IMR-90 (cell line): ENCODE measurements around the gene RELT. TPM values are rescaled to one million over a fixed set of nuclear protein-coding genes. Genes with fewer than 3 reads are reported as not detected.

Experiments used
- ATAC-seq: fragments of 200-7000 bp; cut with Tn5 transposase; 2 replicates; pipeline ENCODE4 v1.9.1; 2020; ENCODE audit warnings: low read depth, mild to moderate bottlenecking, moderate library complexity
- BruUV-seq: library from RNA; stranded (reverse); fragments of 400-500 nt; replicated peaks from 2 replicates; lab custom pipeline; 2021; lab: Mats Ljungman, UMichigan
- CTCF ChIA-PET: fragments of 300-600 bp; formaldehyde crosslinking; extraction: SDS; loops from one replicate; lab custom pipeline; 2021; ENCODE audit warnings: antibody characterized with exemption; lab: Yijun Ruan, JAX
- POLR2A ChIA-PET: fragments of 300-600 bp; sonication (Branson Sonifier 250); formaldehyde crosslinking; loops from one replicate; lab custom pipeline; 2022; ENCODE audit warnings: antibody characterized with exemption; ENCODE audit not compliant: unreplicated experiment; lab: Charles Lee
- DNase-seq: peaks from one replicate; pipeline ENCODE4 v3.0.0; 2013
- H2AFZ ChIP-seq: replicated peaks from 2 replicates; pipeline ENCODE3; 2013; ENCODE audit warnings: low read length, mild to moderate bottlenecking; ENCODE audit not compliant: poor library complexity
- H2AK5ac ChIP-seq: 2 replicates; pipeline ENCODE4 v1.6.1; 2013; ENCODE audit warnings: low read depth, low read length, inconsistent platforms
- H2AK9ac ChIP-seq: replicated peaks from 2 replicates; pipeline ENCODE3; 2013; ENCODE audit warnings: mild to moderate bottlenecking, low read depth, low read length, moderate library complexity; ENCODE audit not compliant: poor library complexity
- H2BK120ac ChIP-seq: 2 replicates; pipeline ENCODE4 v1.6.1; 2013; ENCODE audit warnings: low read depth, low read length, inconsistent platforms
- H2BK15ac ChIP-seq: 3 replicates; pipeline ENCODE4 v1.6.1; 2013; ENCODE audit warnings: low read depth, low read length, inconsistent platforms
- H2BK20ac ChIP-seq: 2 replicates; pipeline ENCODE4 v1.6.1; 2013; ENCODE audit warnings: low read depth, mild to moderate bottlenecking, inconsistent platforms, low read length, moderate library complexity
- H2BK5ac ChIP-seq: 2 replicates; pipeline ENCODE4 v1.6.1; 2013; ENCODE audit warnings: mild to moderate bottlenecking, low read depth, low read length, inconsistent platforms; ENCODE audit not compliant: poor library complexity, severe bottlenecking
- H3K14ac ChIP-seq: replicated peaks from 2 replicates; pipeline ENCODE4 v1.6.1; 2013; ENCODE audit warnings: low read depth, low read length, inconsistent platforms
- H3K18ac ChIP-seq: 2 replicates; pipeline ENCODE4 v1.6.1; 2013; ENCODE audit warnings: low read depth, low read length, control low read depth
- H3K23ac ChIP-seq: 2 replicates; pipeline ENCODE4 v1.6.1; 2013; ENCODE audit warnings: low read depth, low read length, inconsistent platforms
- H3K27ac ChIP-seq: 2 replicates; pipeline ENCODE4 v1.5.1; 2013; ENCODE audit warnings: mild to moderate bottlenecking, control low read depth, low read length; ENCODE audit not compliant: insufficient read depth
- H3K27me3 ChIP-seq: 2 replicates; pipeline ENCODE4 v1.6.1; 2013; ENCODE audit warnings: low read length; ENCODE audit not compliant: control insufficient read depth, insufficient read depth
- H3K36me3 ChIP-seq: 2 replicates; pipeline ENCODE4 v1.6.1; 2013; ENCODE audit warnings: low read length, mixed read lengths; ENCODE audit not compliant: control insufficient read depth, insufficient read depth
- H3K4ac ChIP-seq: 2 replicates; pipeline ENCODE4 v1.6.1; 2013; ENCODE audit warnings: low read depth, low read length, inconsistent platforms
- H3K4me1 ChIP-seq: 2 replicates; pipeline ENCODE4 v1.6.1; 2013; ENCODE audit warnings: low read length, mixed read lengths; ENCODE audit not compliant: control insufficient read depth, insufficient read depth
- H3K4me2 ChIP-seq: 2 replicates; pipeline ENCODE4 v1.6.1; 2013; ENCODE audit warnings: low read depth, mild to moderate bottlenecking, control low read depth, low read length, moderate library complexity
- H3K4me3 ChIP-seq: 2 replicates; pipeline ENCODE4 v1.5.1; 2013; ENCODE audit warnings: low read depth, mild to moderate bottlenecking, control low read depth, low read length, moderate library complexity; ENCODE audit not compliant: insufficient read depth
- H3K56ac ChIP-seq: 2 replicates; pipeline ENCODE4 v1.6.1; 2013; ENCODE audit warnings: low read length, inconsistent platforms; ENCODE audit not compliant: insufficient read depth; ENCODE audit errors: extremely low read depth
- H3K79me1 ChIP-seq, 2 experiments: 2 replicates each; pipeline ENCODE4 v1.6.1; 2013; ENCODE audit warnings: low read length in 2 of 2, inconsistent platforms in 1 of 2, low read depth in 1 of 2
- H3K9ac ChIP-seq: 2 replicates; pipeline ENCODE4 v1.6.1; 2013; ENCODE audit warnings: low read depth, low read length, control low read depth
- H3K9me1 ChIP-seq: 2 replicates; pipeline ENCODE4 v1.6.1; 2013; ENCODE audit warnings: low read length, inconsistent platforms; ENCODE audit not compliant: insufficient read depth
- H3K9me3 ChIP-seq: 2 replicates; pipeline ENCODE4 v1.6.1; 2013; ENCODE audit warnings: low read length; ENCODE audit not compliant: control insufficient read depth, insufficient read depth
- H4K20me1 ChIP-seq: 2 replicates; pipeline ENCODE4 v1.6.1; 2013; ENCODE audit warnings: low read length, inconsistent platforms; ENCODE audit not compliant: insufficient read depth
- H4K5ac ChIP-seq: 2 replicates; pipeline ENCODE4 v1.6.1; 2013; ENCODE audit warnings: mild to moderate bottlenecking, low read depth, low read length, control low read depth
- H4K8ac ChIP-seq, 2 experiments: 2 replicates each; pipeline ENCODE4 v1.6.1; 2013; ENCODE audit warnings: low read depth in 2 of 2, low read length in 2 of 2, control low read depth in 1 of 2, inconsistent platforms in 1 of 2
- H4K91ac ChIP-seq: 2 replicates; pipeline ENCODE4 v1.6.1; 2013; ENCODE audit warnings: low read depth, low read length, inconsistent platforms; ENCODE audit not compliant: insufficient read depth
- MAZ ChIP-seq: IDR thresholded peaks from 2 replicates; pipeline ENCODE4 v1.6.1; 2012; ENCODE audit warnings: low read depth, mild to moderate bottlenecking, low read length, improper control_type of control experiment, moderate library complexity, borderline replicate concordance
- WGBS, 2 experiments: methylation state at CpG; one replicate each; pipeline versions ENCODE4 v1.1.5 to v1.1.7; 2013; ENCODE audit warnings: missing lambda C conversion rate in 2 of 2; ENCODE audit not compliant: insufficient read length in 1 of 2; ENCODE audit errors: extremely low coverage in 2 of 2; 5-methylcytosine and 5-hydroxymethylcytosine counted together
- dilution Hi-C: fragments of 300-500 bp; cut with HindIII; formaldehyde crosslinking; loops from one replicate; pipeline ENCODE4 v1.14.3; 2018; ENCODE audit warnings: low sequenced_read_pairs; ENCODE audit not compliant: unreplicated experiment
- in situ Hi-C: fragments of 300-500 bp; cut with MboI; formaldehyde crosslinking; loops from 3 replicates; pipeline ENCODE4 v1.14.3; 2019; ENCODE audit warnings: low sequenced_read_pairs, inconsistent platforms, mixed read lengths
- intact Hi-C: fragments of 100-400 bp; cut with micrococcal nuclease; formaldehyde crosslinking; loops from 2 replicates; pipeline ENCODE4 v1.10.0; 2022
- polyA plus RNA-seq, 3 experiments: library from polyadenylated mRNA; depleted of rRNA; stranded (reverse); fragments of >200 nt; gene quantifications; 2 replicates each; pipeline ENCODE4 v1.2.3, GENCODE V29; 2012; ENCODE audit warnings: low replicate concordance in 1 of 3
- total RNA-seq: library from RNA; depleted of rRNA; stranded (reverse); fragments of >200 nt; gene quantifications from 2 replicates; pipeline ENCODE4 v1.2.3, GENCODE V29; 2012

RELT gene
- total and polyA plus RNA-seq, 2 of the 4 experiments (the other 2 are of a cell fraction), result 2.3 to 5.3 TPM

- no peak overlapping the region for H4K5ac ChIP-seq
- CTCF ChIA-PET, result interaction anchor here (0.7 to 1.5 kb wide), 2 partner anchors 15 to 112 kb away, joined by 3 read pairs; no protein-coding TSS in a partner anchor
- TF ChIP-seq MAZ, result no peak
- H4K91ac ChIP-seq, result no peak overlapping the region
- no peak overlapping the region for H3K27ac ChIP-seq
- no peaks in the 10 kb centered on the region for H3K9me3 ChIP-seq
- no peak overlapping the region for H3K4me2 ChIP-seq
- H3K4me3 ChIP-seq, result no peak overlapping the region
- H3K36me3 ChIP-seq, result peaks cover 75% of the 10 kb centered on the region
- no peak overlapping the region for H3K56ac ChIP-seq
- no peak overlapping the region for H3K23ac ChIP-seq
- H3K79me1 ChIP-seq, result peaks cover 0 to 21% of the 10 kb centered on the region in 2 experiments; a peak in 2 of 4 replicates
- no peak overlapping the region for H2AK9ac ChIP-seq
- no peak overlapping the region for H2BK5ac ChIP-seq
- no peaks in the 10 kb centered on the region for H3K4me1 ChIP-seq
- H2BK120ac ChIP-seq, result no peak overlapping the region
- no peak overlapping the region for H3K9ac ChIP-seq
- DNase-seq, result no peak
- WGBS, 2 experiments, result no CpG with 5 or more reads among the region's 4 CpGs
- H3K14ac ChIP-seq, result no peak overlapping the region
- H2AFZ ChIP-seq, result no peak overlapping the region
- POLR2A ChIA-PET, result no interaction called here
- in situ Hi-C loops, result no loop called here
- dilution Hi-C loops, result no loop called here
- H4K20me1 ChIP-seq, result peaks cover 16% of the 10 kb centered on the region; the same call in 1 of the 2 replicates
- ATAC-seq, result no peak
- intact Hi-C loops, result no loop called here
- no peak overlapping the region for H3K18ac ChIP-seq
- no peak overlapping the region for H2BK20ac ChIP-seq
- H3K27me3 ChIP-seq, result no peaks in the 10 kb centered on the region
- H4K8ac ChIP-seq, result no peak overlapping the region
- H2BK15ac ChIP-seq, result no peak overlapping the region
- no TSS peak for BruUV-seq
- 0 out of 2 replicates have a peak, but pooled peaks cover 4% of the 10 kb centered on the region for H3K9me1 ChIP-seq
- H3K4ac ChIP-seq, result no peak overlapping the region
- H2AK5ac ChIP-seq, result no peak overlapping the region
Observed at GRCh38 chr11:73366265-73366610, 10.0 kb upstream of the RELT start.
